Gastroesophageal sphincter (tissue), 4 donors: ENCODE data around the gene CORO2B. TPM values are rescaled to one million over a fixed set of nuclear protein-coding genes. Genes with fewer than 3 reads are reported as not detected.
A peak's percentile ranks its signal among the peaks of the same experiment; 100 is the strongest.

ENCODE experiments used
- ATAC-seq: fragments of 150-250 bp; one replicate; pipeline ENCODE4 v1.9.1; 2016; ENCODE audit warnings: mild to moderate bottlenecking, moderate library complexity
- H3K27ac ChIP-seq, 4 donors: fragments of 200-600 bp; sonication (generic) in 3 of 4; 1 replicate in 3 of 4; 2 replicates in 1 of 4; pipeline ENCODE4 v1.5.1; 2016 to 2019
- H3K27me3 ChIP-seq: fragments of 200-600 bp; sonication (generic); one replicate; pipeline ENCODE4 v1.5.1; 2019
- H3K36me3 ChIP-seq, 2 donors: fragments of 200-600 bp; sonication (generic); one replicate each; pipeline ENCODE4 v1.5.1; 2019; ENCODE audit warnings: control low read depth in 1 of 2
- H3K4me1 ChIP-seq, 3 donors: fragments of 200-600 bp; sonication (generic); 1 replicate in 2 of 3; 2 replicates in 1 of 3; pipeline ENCODE4 v1.5.1; 2016 to 2019; ENCODE audit warnings: control low read depth in 2 of 3
- H3K4me3 ChIP-seq, 2 donors: fragments of 200-600 bp; sonication (generic); one replicate each; pipeline ENCODE4 v1.5.1; 2019; ENCODE audit warnings: mild to moderate bottlenecking in 1 of 2, moderate library complexity in 1 of 2
- H3K9me3 ChIP-seq, 3 donors: fragments of 200-600 bp; sonication (generic); one replicate each; pipeline ENCODE4 v1.5.1; 2017 to 2019; ENCODE audit warnings: control low read depth in 2 of 3
- EP300 ChIP-seq: sonication (generic); formaldehyde crosslinking; IDR thresholded peaks from one replicate; pipeline ENCODE4 v1.6.1; 2017; ENCODE audit warnings: antibody characterized with exemption, mild to moderate bottlenecking
- POLR2A ChIP-seq, 2 donors: fragments of 450-650 bp; IDR thresholded peaks; one replicate each; pipeline ENCODE4 v1.6.1; 2017; ENCODE audit warnings: antibody characterized with exemption in 2 of 2, mild to moderate bottlenecking in 2 of 2, moderate library complexity in 1 of 2
- POLR2AphosphoS5 ChIP-seq: sonication (generic); formaldehyde crosslinking; IDR thresholded peaks from one replicate; pipeline ENCODE4 v1.6.1; 2017; ENCODE audit warnings: antibody characterized with exemption
- WGBS, 2 donors: methylation state at CpG; one replicate each; pipeline ENCODE4 v1.1.5; 2018; ENCODE audit warnings: low coverage in 1 of 2; 5-methylcytosine and 5-hydroxymethylcytosine counted together
- total RNA-seq, 4 donors: library from RNA; depleted of rRNA; stranded (reverse); fragments of >200 nt; gene quantifications; one replicate each; pipeline ENCODE4 v1.1.0, GENCODE V29; 2016
- TF ChIP-seq, protein P1 (sequence below), 4 experiments: fragments of 200-600 bp in 2 of 4; fragments of 450-650 bp in 2 of 4; sonication (generic) in 1 of 4; IDR thresholded peaks; one replicate each; pipeline ENCODE4 v1.5.1; 2017 to 2019; ENCODE audit warnings: antibody characterized with exemption in 4 of 4, mild to moderate bottlenecking in 2 of 4, moderate library complexity in 2 of 4

The CORO2B gene
- total RNA-seq, 4 donors from 2014 or later, result 3.2 to 9.1 (median 6.6) TPM

DNA sequence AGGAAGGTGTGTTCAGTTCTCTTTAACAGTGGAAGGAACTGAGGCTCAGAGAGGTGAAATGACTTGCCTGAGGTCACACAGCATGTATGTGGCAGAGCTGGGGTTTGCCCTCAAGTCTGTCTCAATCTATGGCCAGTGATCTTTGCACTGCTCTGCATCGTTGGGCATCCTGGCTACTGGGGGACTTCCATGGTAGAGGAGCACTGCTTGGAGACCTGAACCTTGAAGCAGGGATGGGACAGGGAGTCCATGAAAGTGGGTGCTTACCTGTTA lies 2.0 kb downstream of the CORO2B start:
- H3K27ac ChIP-seq, result peak overlapping the region in 3 of 4 donors; percentile 79 to 88 (median 86)
- H3K27me3 ChIP-seq, result peaks cover 40% of the 10 kb centered on the region
- no peaks in the 10 kb centered on the region for H3K36me3 ChIP-seq
- no peak for ATAC-seq
- H3K4me3 ChIP-seq, result no peak overlapping the region
- WGBS, 2 donors, result no CpG with 5 or more reads among the region's 1 CpG
- no peaks in the 10 kb centered on the region for H3K9me3 ChIP-seq
- no peak for TF ChIP-seq POLR2A (IDR thresholded peaks at IDR 0.05)
- no peak for TF ChIP-seq POLR2AphosphoS5
- TF ChIP-seq, protein P1, sequence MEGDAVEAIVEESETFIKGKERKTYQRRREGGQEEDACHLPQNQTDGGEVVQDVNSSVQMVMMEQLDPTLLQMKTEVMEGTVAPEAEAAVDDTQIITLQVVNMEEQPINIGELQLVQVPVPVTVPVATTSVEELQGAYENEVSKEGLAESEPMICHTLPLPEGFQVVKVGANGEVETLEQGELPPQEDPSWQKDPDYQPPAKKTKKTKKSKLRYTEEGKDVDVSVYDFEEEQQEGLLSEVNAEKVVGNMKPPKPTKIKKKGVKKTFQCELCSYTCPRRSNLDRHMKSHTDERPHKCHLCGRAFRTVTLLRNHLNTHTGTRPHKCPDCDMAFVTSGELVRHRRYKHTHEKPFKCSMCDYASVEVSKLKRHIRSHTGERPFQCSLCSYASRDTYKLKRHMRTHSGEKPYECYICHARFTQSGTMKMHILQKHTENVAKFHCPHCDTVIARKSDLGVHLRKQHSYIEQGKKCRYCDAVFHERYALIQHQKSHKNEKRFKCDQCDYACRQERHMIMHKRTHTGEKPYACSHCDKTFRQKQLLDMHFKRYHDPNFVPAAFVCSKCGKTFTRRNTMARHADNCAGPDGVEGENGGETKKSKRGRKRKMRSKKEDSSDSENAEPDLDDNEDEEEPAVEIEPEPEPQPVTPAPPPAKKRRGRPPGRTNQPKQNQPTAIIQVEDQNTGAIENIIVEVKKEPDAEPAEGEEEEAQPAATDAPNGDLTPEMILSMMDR (IDR thresholded peaks at IDR 0.05), result no peak
- no peak for TF ChIP-seq EP300
- peaks cover 0 to 49% (median 12%) of the 10 kb centered on the region in 3 donors for H3K4me1 ChIP-seq

- TF ChIP-seq, protein P1 (IDR thresholded peaks at IDR 0.05), result no peak
- 66 to 86% methylated on average over 2 to 5 of the region's 5 CpGs for WGBS, 2 donors
- Histone ChIP-seq H3K27ac (peak overlapping the region in 1 of 4 donors; percentile 88), H3K9me3 (no peaks in the 10 kb centered on the region), H3K4me1 (peaks cover 0 to 56% (median 12%) of the 10 kb centered on the region in 3 donors), H3K4me3 (no peak overlapping the region), H3K36me3 (no peaks in the 10 kb centered on the region), H3K27me3 (peaks cover 31% of the 10 kb centered on the region)
- no peak for ATAC-seq
These were observed 2.9 kb downstream of the CORO2B start for GRCh38 chr15:68581725-68582124.

- Histone ChIP-seq H3K36me3 (no peaks in the 10 kb centered on the region), H3K27me3 (peaks cover 26% of the 10 kb centered on the region), H3K4me1 (peaks cover 0 to 54% (median 12%) of the 10 kb centered on the region in 3 donors), H3K27ac (peak overlapping the region in 1 of 4 donors; percentile 88), H3K4me3 (no peak overlapping the region), H3K9me3 (no peaks in the 10 kb centered on the region)
- TF ChIP-seq, protein P1 (IDR thresholded peaks at IDR 0.05), result no peak
- TF ChIP-seq POLR2A (IDR thresholded peaks at IDR 0.05), result no peak
- no peak for TF ChIP-seq EP300
- no peak for TF ChIP-seq POLR2AphosphoS5
- WGBS, 2 donors, result 56 to 66% methylated on average over 2 to 4 of the region's 4 CpGs
- no peak for ATAC-seq
These were observed 3.4 kb downstream of the CORO2B start for GRCh38 chr15:68582236-68582635.

GRCh38 chr15:68582864-68583263 lies 4.1 kb downstream of the CORO2B start:
- ATAC-seq, result no peak
- H3K4me3 ChIP-seq, result no peak overlapping the region
- H3K27me3 ChIP-seq, result peaks cover 20% of the 10 kb centered on the region
- H3K27ac ChIP-seq, result peak overlapping the region in 1 of 4 donors; percentile 88
- H3K4me1 ChIP-seq, result peaks cover 0 to 50% (median 10%) of the 10 kb centered on the region in 3 donors
- no peaks in the 10 kb centered on the region for H3K36me3 ChIP-seq
- WGBS, 2 donors, result 92% methylated on average over 3 of the region's 3 CpGs; no CpG with 5 or more reads in 1 of the 2 donors
- H3K9me3 ChIP-seq, result no peaks in the 10 kb centered on the region
- TF ChIP-seq, protein P1 (IDR thresholded peaks at IDR 0.05), result no peak
- TF ChIP-seq POLR2A (IDR thresholded peaks at IDR 0.05), result no peak
- TF ChIP-seq EP300, result no peak
- TF ChIP-seq POLR2AphosphoS5, result no peak

DNA sequence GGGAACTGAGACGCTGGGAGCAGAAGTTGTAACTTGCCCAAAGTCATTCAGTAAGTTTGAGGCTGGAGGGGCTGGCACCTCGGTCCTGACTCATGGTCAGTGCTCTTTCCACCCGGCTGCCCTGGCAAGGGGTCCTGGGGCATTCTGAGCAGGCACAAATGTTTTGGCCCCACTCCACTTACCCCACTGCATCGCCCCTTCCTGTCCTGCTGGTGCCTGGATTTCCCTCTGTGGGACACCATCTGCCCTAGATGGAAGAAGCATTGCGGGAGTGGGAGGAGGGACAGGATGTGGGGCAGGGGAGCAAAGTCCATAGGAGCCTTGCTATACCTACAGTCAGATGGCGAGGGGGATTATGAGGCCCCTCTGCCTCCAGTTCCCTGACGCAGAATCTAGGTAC lies 4.5 kb downstream of the CORO2B start:
- Histone ChIP-seq H3K4me3 (no peak overlapping the region), H3K27me3 (peaks cover 15% of the 10 kb centered on the region), H3K36me3 (no peaks in the 10 kb centered on the region), H3K9me3 (no peaks in the 10 kb centered on the region), H3K27ac (peak overlapping the region in 1 of 4 donors; percentile 53), H3K4me1 (peaks cover 0 to 49% (median 8%) of the 10 kb centered on the region in 3 donors)
- ATAC-seq, result no peak
- no peak for TF ChIP-seq POLR2A (IDR thresholded peaks at IDR 0.05)
- WGBS, 2 donors, result 90% methylated on average over 4 of the region's 7 CpGs; no CpG with 5 or more reads in 1 of the 2 donors
